Measurements from ENCODE around the gene ADGRL4.

DNA sequence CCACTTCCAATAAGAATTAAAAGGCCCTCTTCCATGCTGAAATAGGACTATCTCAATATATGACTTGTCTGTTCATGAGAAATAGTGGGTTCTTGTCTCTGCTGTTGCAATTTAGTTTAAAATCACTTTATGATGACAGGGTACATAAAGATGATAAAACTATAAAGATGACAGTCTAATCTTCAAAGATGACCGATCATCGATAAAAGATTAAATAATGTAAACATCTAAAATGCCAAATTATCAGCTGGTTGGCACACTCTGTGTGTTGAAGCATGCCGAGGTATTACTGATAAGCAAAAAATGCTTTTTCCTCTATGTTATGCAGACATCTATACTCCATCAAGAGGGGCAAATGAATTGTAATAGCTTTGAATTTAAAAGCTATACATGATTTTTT lies 89.5 kb downstream of the ADGRL4 start:
- TF ChIP-seq, protein P1, sequence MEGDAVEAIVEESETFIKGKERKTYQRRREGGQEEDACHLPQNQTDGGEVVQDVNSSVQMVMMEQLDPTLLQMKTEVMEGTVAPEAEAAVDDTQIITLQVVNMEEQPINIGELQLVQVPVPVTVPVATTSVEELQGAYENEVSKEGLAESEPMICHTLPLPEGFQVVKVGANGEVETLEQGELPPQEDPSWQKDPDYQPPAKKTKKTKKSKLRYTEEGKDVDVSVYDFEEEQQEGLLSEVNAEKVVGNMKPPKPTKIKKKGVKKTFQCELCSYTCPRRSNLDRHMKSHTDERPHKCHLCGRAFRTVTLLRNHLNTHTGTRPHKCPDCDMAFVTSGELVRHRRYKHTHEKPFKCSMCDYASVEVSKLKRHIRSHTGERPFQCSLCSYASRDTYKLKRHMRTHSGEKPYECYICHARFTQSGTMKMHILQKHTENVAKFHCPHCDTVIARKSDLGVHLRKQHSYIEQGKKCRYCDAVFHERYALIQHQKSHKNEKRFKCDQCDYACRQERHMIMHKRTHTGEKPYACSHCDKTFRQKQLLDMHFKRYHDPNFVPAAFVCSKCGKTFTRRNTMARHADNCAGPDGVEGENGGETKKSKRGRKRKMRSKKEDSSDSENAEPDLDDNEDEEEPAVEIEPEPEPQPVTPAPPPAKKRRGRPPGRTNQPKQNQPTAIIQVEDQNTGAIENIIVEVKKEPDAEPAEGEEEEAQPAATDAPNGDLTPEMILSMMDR (IDR thresholded peaks at IDR 0.05), result no peak
- TF ChIP-seq POLR2AphosphoS5 (IDR thresholded peaks at IDR 0.05), result no peak
